Stimulated activated CD8-positive, alpha-beta memory T cell treated with anti-CD3 and anti-CD28 coated beads, Interleukin-12 subunit alpha, Interleukin-12 subunit beta, amount 100 ng/mL, for 24 hours (primary cell): ENCODE data around the gene FADS3.
"Not testable (repeated sequence)": the region's sequence is repeated elsewhere in the genome, so short reads cannot be mapped to it uniquely, and the experiment has no call there.

Experiments used
- DNase-seq: peaks from one replicate; pipeline ENCODE4 v3.0.0-alpha.2; 2020; ENCODE audit errors: extremely low read depth

The FADS3 gene

GRCh38 chr11:61898247-61898582 lies 6.9 kb upstream of the FADS3 start:
- DNase-seq = no peak

- DNase-seq = peak; percentile 43
Measured at GRCh38 chr11:61897387-61898246, 6.3 kb upstream of the FADS3 start.

- no peak for DNase-seq
Measured at GRCh38 chr11:61896665-61897386, 5.5 kb upstream of the FADS3 start.

- DNase-seq = no peak
Measured at GRCh38 chr11:61895718-61896059, 4.3 kb upstream of the FADS3 start.

- DNase-seq = no peak
Measured at GRCh38 chr11:61895046-61895717, 3.8 kb upstream of the FADS3 start.

- DNase-seq = no peak
Measured at GRCh38 chr11:61893981-61894380, 2.6 kb upstream of the FADS3 start.

- no peak for DNase-seq
Measured at GRCh38 chr11:61892085-61892370, 683 bp upstream of the FADS3 start.

GRCh38 chr11:61890529-61891330 lies 615 bp downstream of the FADS3 start:
- no peak for DNase-seq

- no peak for DNase-seq
Measured at GRCh38 chr11:61889831-61890230, 1.5 kb downstream of the FADS3 start.

GRCh38 chr11:61888590-61888989 lies 2.8 kb downstream of the FADS3 start:
- no peak for DNase-seq

GRCh38 chr11:61887839-61888494 lies 3.4 kb downstream of the FADS3 start:
- no peak for DNase-seq

- DNase-seq = no peak
Measured at GRCh38 chr11:61886643-61887042, 4.7 kb downstream of the FADS3 start.

GRCh38 chr11:61885784-61886580 lies 5.4 kb downstream of the FADS3 start:
- no peak for DNase-seq

- DNase-seq = no peak
Measured at GRCh38 chr11:61885166-61885778, 6.1 kb downstream of the FADS3 start.

GRCh38 chr11:61883947-61884346 lies 7.4 kb downstream of the FADS3 start:
- DNase-seq = no peak

GRCh38 chr11:61883327-61883726 lies 8.0 kb downstream of the FADS3 start:
- DNase-seq = no peak

GRCh38 chr11:61882879-61883278 lies 8.5 kb downstream of the FADS3 start:
- no peak for DNase-seq

GRCh38 chr11:61882267-61882666 lies 9.1 kb downstream of the FADS3 start:
- not testable (repeated sequence) for DNase-seq

GRCh38 chr11:61881397-61881796 lies 9.9 kb downstream of the FADS3 start:
- DNase-seq = no peak

- DNase-seq = no peak
Measured at GRCh38 chr11:61880454-61880853, 10.9 kb downstream of the FADS3 start.
